NCI-H128 (cell line): ENCODE measurements around the gene KRTAP10-4.
"Not testable (repeated sequence)": the region's sequence is repeated elsewhere in the genome, so short reads cannot be mapped to it uniquely, and the experiment has no call there.

Source experiments
- DNase-seq: peaks from one replicate; lab custom pipeline; 2025; ENCODE audit not compliant: unreplicated experiment; lab: John Stamatoyannopoulos, UW

The KRTAP10-4 gene

DNA sequence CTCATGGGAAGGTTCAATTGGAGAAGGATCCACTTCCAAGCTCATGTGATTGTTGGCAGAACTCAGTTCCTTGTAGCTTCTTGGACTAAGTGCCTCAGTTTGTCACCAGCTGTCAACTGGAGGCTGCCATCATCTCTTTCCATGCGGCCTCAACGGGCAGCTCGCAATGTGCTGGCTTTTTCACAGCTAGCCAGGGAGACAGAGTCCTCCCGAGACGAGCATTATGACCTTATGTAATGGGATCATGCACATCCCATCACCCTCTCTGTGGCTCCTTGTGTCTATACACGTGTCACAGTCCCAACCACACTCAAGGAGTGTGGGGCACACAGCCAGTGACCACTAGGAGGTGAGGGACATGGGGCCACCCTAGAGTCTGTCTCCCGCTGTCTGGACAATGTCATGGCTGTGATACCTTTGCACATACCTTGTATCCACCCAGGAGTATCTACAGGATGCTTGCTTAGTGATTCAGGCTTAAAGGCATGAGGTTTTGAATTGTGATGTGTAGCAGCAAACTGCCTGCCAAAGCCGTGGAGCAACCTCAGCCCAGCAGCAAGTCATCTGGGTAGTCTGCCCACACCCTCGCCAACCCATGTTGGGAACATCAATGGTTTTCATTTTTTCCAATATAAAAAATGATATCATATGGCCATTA, 22.7 kb downstream of the KRTAP10-4 start:
- DNase-seq, result no peak

DNA sequence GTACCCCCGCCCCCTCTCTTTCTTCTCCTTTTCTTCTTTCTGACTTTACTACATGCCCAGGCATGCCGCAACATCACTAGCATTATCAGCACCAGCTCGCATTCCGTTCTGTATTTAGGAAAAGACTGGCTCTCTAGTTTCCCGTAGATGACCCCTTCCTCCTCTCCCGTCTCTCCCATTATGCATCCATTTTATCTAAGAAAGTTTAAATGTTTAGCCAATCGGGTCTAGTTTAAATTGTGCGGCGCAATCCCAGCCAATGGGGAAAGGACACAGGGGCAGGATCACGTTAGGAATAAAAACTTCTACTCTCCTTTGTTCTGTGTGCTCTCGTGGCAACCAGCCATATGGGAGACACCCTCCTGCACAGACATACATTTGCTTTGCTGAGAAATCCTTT, 24.5 kb downstream of the KRTAP10-4 start:
- no peak for DNase-seq

GRCh38 chr21:44599264-44600029, 25.9 kb downstream of the KRTAP10-4 start:
- DNase-seq, result no peak

GRCh38 chr21:44600118-44600978, 26.8 kb downstream of the KRTAP10-4 start, which contains the start of gene KRTAP10-7:
TSS of gene KRTAP10-7 (plus strand) at chr21:44600597. CDS start at chr21:44600622, 25 bp downstream.
- not testable (repeated sequence) for DNase-seq

DNA sequence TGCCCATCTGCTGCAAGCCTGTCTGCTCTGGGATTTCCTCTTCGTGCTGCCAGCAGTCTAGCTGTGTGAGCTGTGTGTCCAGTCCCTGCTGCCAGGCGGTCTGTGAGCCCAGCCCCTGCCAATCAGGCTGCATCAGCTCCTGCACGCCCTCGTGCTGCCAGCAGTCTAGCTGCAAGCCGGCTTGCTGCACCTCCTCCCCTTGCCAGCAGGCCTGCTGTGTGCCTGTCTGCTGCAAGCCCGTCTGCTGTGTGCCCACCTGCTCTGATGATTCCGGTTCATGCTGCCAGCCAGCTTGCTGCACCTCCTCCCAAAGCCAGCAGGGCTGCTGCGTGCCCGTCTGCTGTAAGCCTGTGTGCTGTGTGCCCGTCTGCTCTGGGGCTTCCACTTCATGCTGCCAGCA, 27.6 kb downstream of the KRTAP10-4 start:
- DNase-seq, result not testable (repeated sequence)

DNA sequence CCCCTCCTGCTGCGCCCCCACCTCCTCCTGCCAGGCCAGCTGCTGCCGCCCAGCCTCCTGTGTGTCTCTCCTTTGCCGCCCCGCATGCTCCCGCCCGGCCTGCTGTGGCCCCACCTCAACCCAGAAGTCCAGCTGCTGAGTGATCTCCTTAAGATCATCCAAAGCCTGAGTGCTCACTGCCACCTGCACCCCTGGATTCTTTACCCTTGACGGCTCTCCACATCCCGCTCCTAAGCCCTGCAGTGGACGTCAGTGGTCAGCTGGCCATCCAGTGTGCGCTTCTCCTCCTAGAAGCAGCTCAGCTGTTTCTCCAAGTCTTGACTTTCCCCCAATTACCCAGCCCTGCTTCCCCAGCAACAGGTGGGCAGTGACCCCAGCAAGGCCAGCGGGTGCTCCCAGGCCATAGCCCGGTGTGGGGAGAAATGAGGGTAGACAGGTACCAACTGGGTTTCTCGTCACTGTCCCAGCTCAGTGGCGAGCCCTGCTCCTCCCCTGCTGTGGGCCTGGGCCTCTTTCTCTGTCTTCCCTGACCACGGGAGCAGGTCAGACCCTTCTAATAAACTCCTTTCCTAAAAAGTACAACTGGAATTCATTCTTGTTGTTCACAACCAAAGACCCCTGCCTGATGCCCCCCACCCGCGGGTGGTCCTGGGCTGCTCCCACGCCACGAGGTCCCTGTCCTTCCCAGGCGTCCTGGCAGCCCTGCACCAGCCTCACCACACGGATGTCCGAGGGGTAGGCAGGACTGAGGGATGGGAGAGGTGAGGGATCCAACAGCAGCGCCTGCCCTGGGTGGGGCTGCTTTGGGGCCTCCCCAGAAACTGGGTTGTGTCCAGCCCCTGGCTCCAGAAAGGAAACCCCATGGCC, 28.3 kb downstream of the KRTAP10-4 start:
- no peak for DNase-seq

- DNase-seq, result no peak
Observed at GRCh38 chr21:44602463-44602850, 28.9 kb downstream of the KRTAP10-4 start.

DNA sequence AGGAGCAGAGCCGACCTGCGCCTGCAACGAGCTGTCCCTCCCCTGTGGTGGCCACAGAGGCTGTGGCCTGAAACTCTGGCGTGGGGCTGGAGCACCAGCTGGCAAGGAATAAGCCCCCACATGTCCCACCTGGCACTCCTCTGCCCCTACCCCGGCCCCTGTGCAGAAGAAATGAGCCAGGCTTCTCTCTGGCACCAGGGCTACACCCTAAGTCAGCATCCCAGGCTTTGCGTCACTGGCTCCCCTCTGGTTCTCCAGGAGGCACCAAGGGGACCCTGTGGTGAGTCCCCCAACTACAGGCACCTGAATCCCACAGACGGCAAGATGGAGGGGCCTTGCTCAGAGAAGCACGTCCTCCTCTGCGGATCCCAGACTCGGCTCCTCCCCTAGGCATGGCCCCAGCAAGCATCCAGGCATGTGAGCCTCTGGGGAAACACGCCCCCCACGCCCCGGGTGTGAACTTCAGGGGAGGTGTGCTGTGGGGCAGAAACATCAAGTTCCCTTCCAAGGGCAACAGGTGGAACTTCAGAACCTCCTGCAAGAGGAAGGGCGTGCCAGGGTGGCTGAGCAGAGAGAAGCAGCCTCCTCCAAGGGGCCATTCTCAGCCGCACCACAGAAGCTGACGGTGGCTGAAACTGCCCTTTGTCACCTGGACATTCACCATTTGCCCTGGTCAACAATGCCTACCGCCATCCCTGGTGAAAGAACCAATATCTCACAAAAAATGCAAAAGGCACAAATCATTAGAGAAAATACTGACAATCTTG, 29.8 kb downstream of the KRTAP10-4 start:
- DNase-seq, result no peak

DNA sequence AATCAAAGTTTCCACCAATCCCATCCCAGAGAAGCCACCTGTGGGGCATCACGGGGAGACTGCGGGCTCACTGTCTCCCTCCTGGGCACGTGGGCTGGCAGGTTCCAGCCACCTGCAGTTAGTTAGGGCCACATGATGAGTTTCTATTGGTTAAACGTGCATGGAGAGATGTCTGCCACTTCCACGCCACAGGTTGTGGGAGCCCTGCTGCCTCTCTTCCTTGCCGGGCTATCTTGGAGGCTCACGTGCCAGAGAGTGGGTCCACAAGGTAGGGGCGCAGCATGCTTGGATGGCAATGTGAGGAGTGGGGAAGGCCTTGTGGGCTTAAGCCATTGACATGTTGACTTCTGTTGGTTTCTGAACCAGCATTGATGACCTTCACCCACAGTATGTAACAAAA, 30.4 kb downstream of the KRTAP10-4 start:
- DNase-seq, result no peak

DNA sequence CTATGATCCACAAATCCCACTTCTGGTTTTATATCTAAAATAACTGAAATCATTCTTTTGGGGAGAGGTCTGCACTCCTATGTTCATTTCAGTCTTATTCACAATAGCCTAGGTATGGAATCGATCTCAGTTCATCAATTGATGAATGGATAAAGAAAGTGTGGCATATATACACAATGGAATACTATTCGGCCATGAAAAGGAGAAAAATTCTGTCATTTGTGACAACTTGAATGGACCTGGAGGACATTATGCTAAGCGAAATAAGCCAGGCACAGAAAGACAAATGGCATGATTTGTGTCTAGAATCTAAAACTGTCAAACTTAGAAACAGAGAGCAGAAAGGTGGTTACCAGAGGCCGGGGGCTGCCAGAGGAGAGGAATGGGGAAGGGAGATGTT, 33.0 kb downstream of the KRTAP10-4 start:
- no peak for DNase-seq

DNA sequence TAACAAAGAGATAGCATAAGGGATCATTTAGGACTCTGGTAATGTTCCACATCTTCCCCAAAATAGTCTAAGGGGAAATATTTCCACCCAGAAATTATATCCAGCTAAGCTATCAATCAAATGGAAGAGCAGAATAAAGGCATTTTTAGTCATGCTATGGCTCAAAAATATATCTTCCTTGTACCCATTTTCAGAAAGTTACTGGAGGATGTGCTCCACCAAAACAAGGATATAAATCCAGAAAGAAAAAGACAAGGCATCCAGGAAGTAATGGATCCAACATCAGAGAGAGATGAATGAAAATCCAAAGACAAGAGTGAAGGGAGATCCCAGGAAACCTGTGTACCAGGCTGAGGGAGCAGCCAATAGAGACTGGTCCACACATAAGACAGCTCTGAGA, 35.7 kb downstream of the KRTAP10-4 start:
- no peak for DNase-seq

DNA sequence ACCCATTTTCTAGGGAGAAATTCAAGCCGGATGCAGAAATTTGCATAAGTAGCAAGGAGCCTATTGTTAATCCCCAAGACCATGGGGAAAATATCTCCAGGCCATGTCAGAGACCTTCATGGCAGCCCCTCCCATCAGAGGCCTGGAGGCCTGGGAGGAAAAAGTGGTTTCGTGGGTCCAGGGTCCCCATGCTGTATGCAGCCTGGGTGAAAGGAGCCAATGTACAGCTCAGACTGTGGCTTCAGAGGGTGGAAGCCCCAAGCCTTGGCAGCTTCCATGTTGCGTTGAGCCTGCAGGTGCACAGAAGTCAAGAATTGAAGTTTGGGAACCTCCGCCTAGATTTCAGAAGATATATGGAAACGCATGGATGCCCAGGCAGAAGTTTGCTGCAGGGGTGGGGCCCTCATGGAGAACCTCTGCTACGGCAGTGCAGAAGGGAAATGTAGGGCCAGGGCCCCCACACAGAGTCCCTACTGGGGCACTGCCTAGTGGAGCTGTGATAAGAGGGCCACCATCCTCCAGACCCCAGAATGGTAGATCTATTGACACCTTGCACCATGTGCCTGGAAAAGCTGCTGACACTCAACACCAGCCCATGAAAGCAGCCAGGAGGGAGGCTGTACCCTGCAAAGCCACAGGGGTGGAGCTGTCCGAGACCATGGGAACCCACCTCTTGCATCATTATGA, 36.8 kb downstream of the KRTAP10-4 start:
- not testable (repeated sequence) for DNase-seq

DNA sequence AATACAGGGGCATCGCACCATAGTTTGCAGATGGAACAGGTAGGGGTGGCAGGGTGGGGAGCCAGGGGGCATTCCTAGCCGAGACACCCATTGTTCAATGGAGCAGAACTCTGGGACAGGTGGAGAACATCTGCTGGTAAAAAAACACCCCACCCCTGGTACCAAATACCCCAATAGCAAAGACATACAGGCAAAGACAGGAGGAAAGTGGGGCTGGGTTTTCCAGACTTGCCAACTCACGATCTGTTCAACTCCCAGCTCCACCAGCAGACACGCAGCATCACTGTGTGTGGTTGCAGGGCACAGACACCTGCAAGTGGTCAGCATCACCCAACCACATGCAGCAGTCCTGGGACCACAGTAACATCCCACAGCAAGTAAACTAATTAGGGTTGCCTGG, 38.0 kb downstream of the KRTAP10-4 start:
- DNase-seq, result no peak

DNA sequence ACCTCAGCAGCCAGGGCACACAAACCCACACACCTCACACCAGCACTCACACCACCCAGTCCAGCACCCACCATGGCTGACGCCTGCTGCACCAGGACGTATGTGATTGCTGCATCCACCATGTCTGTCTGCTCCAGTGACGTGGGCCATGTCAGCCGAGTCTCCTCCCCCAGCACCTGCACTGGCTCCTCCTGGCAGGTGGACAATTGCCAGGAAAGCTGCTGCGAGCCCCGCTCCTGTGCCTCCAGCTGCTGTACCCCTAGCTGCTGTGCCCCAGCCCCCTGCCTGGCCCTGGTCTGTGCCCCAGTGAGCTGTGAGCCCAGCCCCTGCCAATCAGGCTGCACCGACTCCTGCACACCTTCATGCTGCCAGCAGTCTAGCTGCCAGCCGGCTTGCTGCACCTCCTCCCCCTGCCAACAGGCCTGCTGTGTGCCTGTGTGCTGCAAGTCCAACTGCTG, 38.5 kb downstream of the KRTAP10-4 start, which contains the start of gene KRTAP10-8:
Gene KRTAP10-8, plus strand, starts transcription at position 51 of the 458 bp plus-strand sequence. Its CDS starts 22 bp downstream, at position 73.
- DNase-seq, result no peak

- DNase-seq, result no peak
Observed at GRCh38 chr21:44612669-44613229, 39.2 kb downstream of the KRTAP10-4 start.

DNA sequence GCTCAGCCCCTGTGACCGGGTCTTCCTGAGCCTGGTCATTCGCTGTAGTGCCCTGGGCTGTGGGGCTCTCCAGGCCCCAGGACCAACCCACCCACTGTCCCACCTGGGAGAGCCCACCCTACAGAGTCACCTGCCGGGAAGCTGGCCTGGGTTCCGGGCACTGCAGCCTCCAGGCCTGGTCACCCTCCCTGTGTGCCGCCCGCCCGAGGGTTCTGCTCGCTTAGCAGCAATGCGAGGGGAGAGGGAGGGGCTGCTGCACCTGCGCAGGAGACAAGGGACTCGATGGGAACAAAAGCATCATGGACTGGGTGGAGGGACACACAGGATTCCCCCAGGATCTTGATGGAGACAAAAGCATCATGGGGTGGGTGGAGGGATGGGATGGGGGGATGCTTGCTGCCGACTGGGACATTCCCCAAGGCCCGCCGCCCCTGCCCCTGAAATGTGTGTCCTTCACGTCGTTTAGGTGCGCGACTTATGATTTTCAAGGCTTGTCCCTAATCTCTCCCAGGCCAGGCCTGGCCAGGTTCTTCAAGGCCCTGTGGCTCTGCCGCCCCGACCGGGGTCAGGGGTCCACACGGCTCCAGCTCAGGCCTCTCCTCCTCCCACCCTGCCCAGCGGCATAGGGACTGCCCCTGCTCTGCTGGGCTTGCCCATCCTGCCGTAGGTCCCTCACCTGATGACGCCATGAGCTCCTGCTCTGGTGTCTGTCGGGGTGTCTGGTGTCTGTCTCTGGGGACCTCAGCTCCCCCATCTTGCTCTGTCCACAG, 40.0 kb downstream of the KRTAP10-4 start:
- DNase-seq, result no peak

DNA sequence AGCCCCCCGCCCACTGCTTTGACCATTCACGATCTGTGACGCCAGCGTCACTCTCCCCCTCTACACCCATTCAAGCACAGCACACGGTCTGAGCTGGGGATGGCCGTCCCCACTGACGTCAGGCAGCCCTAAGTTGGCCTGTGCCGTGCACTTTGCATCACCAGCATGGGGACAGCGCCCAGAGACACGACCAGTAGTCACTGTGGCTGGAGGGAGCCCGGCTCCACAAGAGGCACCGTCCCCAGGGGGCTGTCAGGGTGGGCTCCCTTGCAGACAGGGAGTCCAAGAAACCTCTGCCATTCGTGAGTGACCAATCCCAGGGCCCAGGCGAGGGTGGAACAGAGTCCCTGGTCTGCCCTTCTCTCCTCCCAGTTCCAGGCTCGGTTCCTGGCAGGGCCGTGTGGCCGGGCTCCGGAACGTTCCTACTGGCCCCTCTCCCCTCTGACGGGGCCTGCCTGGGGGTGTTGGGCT, 40.7 kb downstream of the KRTAP10-4 start:
- DNase-seq, result no peak

GRCh38 chr21:44614961-44615391, 41.4 kb downstream of the KRTAP10-4 start:
- no peak for DNase-seq
